LNCAP (cell line): ENCODE results near the gene RPL39.

ENCODE experiments used
- CTCF ChIP-seq: fragments of 450-650 bp; IDR thresholded peaks from 2 replicates; pipeline ENCODE4 v1.5.1; 2017; ENCODE audit warnings: mild to moderate bottlenecking

Gene RPL39

GRCh38 chrX:119757646-119757978 lies 33.8 kb downstream of the RPL39 start:
- TF ChIP-seq CTCF = no peak

- no peak for TF ChIP-seq CTCF
These were observed 34.3 kb downstream of the RPL39 start for GRCh38 chrX:119756926-119757635.

GRCh38 chrX:119755981-119756533 lies 35.4 kb downstream of the RPL39 start:
- TF ChIP-seq CTCF = no peak

GRCh38 chrX:119753639-119754257 lies 37.7 kb downstream of the RPL39 start:
- TF ChIP-seq CTCF = peak; percentile 45

- TF ChIP-seq CTCF = no peak
These were observed 38.4 kb downstream of the RPL39 start for GRCh38 chrX:119753001-119753400.

GRCh38 chrX:119745283-119745848 lies 46.1 kb downstream of the RPL39 start:
- TF ChIP-seq CTCF = no peak

GRCh38 chrX:119738742-119739141 lies 52.7 kb downstream of the RPL39 start:
- TF ChIP-seq CTCF = no peak
